ENCODE results near the gene ALPK1.
"Not testable (repeated sequence)": the region's sequence is repeated elsewhere in the genome, so short reads cannot be mapped to it uniquely, and the experiment has no call there.

Gene ALPK1

GRCh38 chr4:112473985-112474384 is 176.8 kb downstream of the ALPK1 start:
- no peak for DNase-seq

GRCh38 chr4:112485930-112486329 is 188.8 kb downstream of the ALPK1 start:
- no peak for DNase-seq

- DNase-seq: not testable (repeated sequence)
Measured at GRCh38 chr4:112490808-112491207, 193.6 kb downstream of the ALPK1 start.

All from activated effector memory CD4-positive, alpha-beta T cell treated with Interleukin-2 at 50 U/mL for 16 hours (primary cell).